ENCODE measurements around the gene PDGFD. TPM values are rescaled to one million over a fixed set of nuclear protein-coding genes. Genes with fewer than 3 reads are reported as not detected.
A peak's percentile ranks its signal among the peaks of the same experiment; 100 is the strongest.

PDGFD gene
- polyA plus RNA-seq, 1 of the 3 experiments (the other 2 are of a cell fraction): 4.8 TPM

- TF ChIP-seq FOXJ3 (CRISPR knock-in tag; IDR thresholded peaks at IDR 0.05): no peak
- H3K27ac ChIP-seq (ENCODE audit: low read depth in 2 of 2, low read length in 1 of 2): no peak overlapping the region
- no peak for DNase-seq
- CTCF ChIA-PET: no interaction called here
- no peaks in the 10 kb centered on the region for H3K9me3 ChIP-seq
- no peaks in the 10 kb centered on the region for H3K79me2 ChIP-seq (ENCODE audit: insufficient read depth)
- H3K4me2 ChIP-seq: no peak overlapping the region
- no peak overlapping the region for H3K9ac ChIP-seq
- no peaks in the 10 kb centered on the region for H4K20me1 ChIP-seq (ENCODE audit: insufficient read depth)
- no peaks in the 10 kb centered on the region for H3K27me3 ChIP-seq (ENCODE audit: insufficient read depth)
- POLR2A ChIA-PET: no interaction called here
- H3K4me1 ChIP-seq (ENCODE audit: control insufficient read depth in 1 of 2, insufficient read depth in 2 of 2, low read depth in 1 of 2, low read length in 1 of 2): peaks cover 0 to 6% of the 10 kb centered on the region in 2 experiments; a peak in 1 of 4 replicates
- WGBS (ENCODE audit: low lambda C conversion rate): 100% methylated on average over 1 of the region's 1 CpG
- no peaks in the 10 kb centered on the region for H3F3A ChIP-seq (replicated peaks; ENCODE audit: insufficient read depth)
- no peaks in the 10 kb centered on the region for H3K36me3 ChIP-seq (replicated peaks in 1 of 2; ENCODE audit: control insufficient read depth in 1 of 2, insufficient read depth in 2 of 2, low read length in 1 of 2)
- H3K9me2 ChIP-seq: no peaks in the 10 kb centered on the region
- no peak overlapping the region for H3K4me3 ChIP-seq (ENCODE audit: low read depth in 2 of 2, low read length in 1 of 2)
- no peak overlapping the region for H2AFZ ChIP-seq (ENCODE audit: low read depth)
Measured at GRCh38 chr11:103985041-103985440, 178.9 kb downstream of the PDGFD start.

GRCh38 chr11:103980108-103980507, 183.8 kb downstream of the PDGFD start:
- Histone ChIP-seq H3K79me2 (ENCODE audit: insufficient read depth) (no peaks in the 10 kb centered on the region), H4K20me1 (ENCODE audit: insufficient read depth) (no peaks in the 10 kb centered on the region), H3F3A (replicated peaks; ENCODE audit: insufficient read depth) (peaks cover 4% of the 10 kb centered on the region), H3K4me3 (ENCODE audit: low read depth in 2 of 2, low read length in 1 of 2) (no peak overlapping the region), H3K9ac (no peak overlapping the region), H3K27me3 (ENCODE audit: insufficient read depth) (no peaks in the 10 kb centered on the region), H3K4me2 (no peak overlapping the region), H3K4me1 (ENCODE audit: control insufficient read depth in 1 of 2, insufficient read depth in 2 of 2, low read depth in 1 of 2, low read length in 1 of 2) (no peaks in the 10 kb centered on the region), H3K9me2 (no peaks in the 10 kb centered on the region), H3K36me3 (replicated peaks in 1 of 2; ENCODE audit: control insufficient read depth in 1 of 2, insufficient read depth in 2 of 2, low read length in 1 of 2) (no peaks in the 10 kb centered on the region), H3K9me3 (no peaks in the 10 kb centered on the region), H2AFZ (ENCODE audit: low read depth) (no peak overlapping the region), H3K27ac (ENCODE audit: low read depth in 2 of 2, low read length in 1 of 2) (no peak overlapping the region)
- no peak for DNase-seq
- CTCF ChIA-PET: interaction anchor here (1.1 kb wide), 1 partner anchor 17 kb away, joined by 3 read pairs; no protein-coding TSS in a partner anchor
- 98% methylated on average over 1 of the region's 1 CpG for WGBS (ENCODE audit: low lambda C conversion rate)
- no peak for TF ChIP-seq JUND (IDR thresholded peaks at IDR 0.05)
- TF ChIP-seq CHD2 (IDR thresholded peaks at IDR 0.05; ENCODE audit: low read length, partially characterized antibody): no peak
- TF ChIP-seq YY1 (IDR thresholded peaks at IDR 0.05; ENCODE audit: low read depth): no peak
- no peak for TF ChIP-seq USF2 (IDR thresholded peaks at IDR 0.05; ENCODE audit: borderline replicate concordance, low read depth, low read length)
- no peak for TF ChIP-seq RAD21 (IDR thresholded peaks at IDR 0.05; ENCODE audit: low read length)
- TF ChIP-seq TEAD4 (IDR thresholded peaks at IDR 0.05; ENCODE audit: borderline replicate concordance, insufficient read depth): no peak
- POLR2A ChIA-PET: no interaction called here

GRCh38 chr11:103978616-103979595, 185.0 kb downstream of the PDGFD start:
- Histone ChIP-seq H3K79me2 (ENCODE audit: insufficient read depth) (no peaks in the 10 kb centered on the region), H3K9ac (no peak overlapping the region), H3K9me2 (no peaks in the 10 kb centered on the region), H3K4me1 (ENCODE audit: control insufficient read depth in 1 of 2, insufficient read depth in 2 of 2, low read depth in 1 of 2, low read length in 1 of 2) (no peaks in the 10 kb centered on the region), H3K9me3 (no peaks in the 10 kb centered on the region), H4K20me1 (ENCODE audit: insufficient read depth) (no peaks in the 10 kb centered on the region), H3F3A (replicated peaks; ENCODE audit: insufficient read depth) (peaks cover 4% of the 10 kb centered on the region), H3K27ac (ENCODE audit: low read depth in 2 of 2, low read length in 1 of 2) (peak overlapping the region in 1 of 2 experiments; percentile 45; a peak in 1 of 4 replicates), H2AFZ (ENCODE audit: low read depth) (no peak overlapping the region), H3K4me2 (no peak overlapping the region), H3K4me3 (ENCODE audit: low read depth in 2 of 2, low read length in 1 of 2) (no peak overlapping the region), H3K27me3 (ENCODE audit: insufficient read depth) (no peaks in the 10 kb centered on the region), H3K36me3 (replicated peaks in 1 of 2; ENCODE audit: control insufficient read depth in 1 of 2, insufficient read depth in 2 of 2, low read length in 1 of 2) (no peaks in the 10 kb centered on the region)
- ChIA-PET POLR2A (no interaction called here), CTCF (no interaction called here)
- TF ChIP-seq FOXJ3 (CRISPR knock-in tag; IDR thresholded peaks at IDR 0.05): no peak
- TF ChIP-seq TCF12 (IDR thresholded peaks at IDR 0.05): peak; percentile 28
- TF ChIP-seq FOSL2 (IDR thresholded peaks at IDR 0.05; ENCODE audit: borderline replicate concordance, low read depth): peak; percentile 2; the same call in 1 of the 2 replicates
- 81% methylated on average over 5 of the region's 5 CpGs for WGBS (ENCODE audit: low lambda C conversion rate)
- no peak for DNase-seq
